ENCODE data around the gene PDE7B.
"Not testable (repeated sequence)": the region's sequence is repeated elsewhere in the genome, so short reads cannot be mapped to it uniquely, and the experiment has no call there.

Gene PDE7B

DNA sequence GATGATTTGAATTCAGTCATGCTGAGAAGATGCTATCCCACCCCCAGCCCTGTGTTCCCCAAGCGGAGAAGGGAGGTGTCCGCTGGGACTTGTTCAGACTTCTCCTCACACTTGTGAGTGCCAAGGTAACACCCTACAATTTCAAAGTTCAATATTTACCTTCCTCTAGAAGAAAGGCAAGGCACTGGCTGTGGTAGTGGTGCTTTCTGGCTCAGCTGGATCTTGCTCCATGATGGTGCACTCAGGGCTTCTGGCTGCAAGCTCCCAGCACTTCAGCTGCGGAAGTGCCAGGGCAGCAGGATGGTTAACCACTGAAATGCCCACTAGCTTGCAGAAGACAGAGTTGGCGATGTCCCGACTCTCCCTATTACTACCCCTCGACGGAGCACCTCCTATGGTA, 263.2 kb downstream of the PDE7B start:
- FAIRE-seq: no peak

DNA sequence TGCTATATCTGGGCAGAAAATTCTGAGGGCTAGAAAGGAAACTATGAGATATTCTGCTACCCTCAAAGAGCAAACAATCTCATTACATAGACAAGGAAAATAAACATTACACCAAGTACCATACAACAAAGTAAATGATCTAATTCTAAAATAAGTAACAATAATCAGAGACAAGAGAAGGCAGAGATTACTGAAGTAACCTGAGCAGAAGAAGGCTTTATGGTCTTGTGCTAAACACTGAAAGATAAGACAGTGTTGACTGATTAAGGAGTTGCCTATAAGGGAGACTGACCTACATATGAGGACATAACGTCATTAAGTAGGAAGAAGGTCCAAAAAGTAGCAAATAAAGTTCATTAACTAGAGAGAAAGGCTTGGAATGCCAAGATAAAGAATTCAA, 264.4 kb downstream of the PDE7B start:
- no peak for FAIRE-seq

DNA sequence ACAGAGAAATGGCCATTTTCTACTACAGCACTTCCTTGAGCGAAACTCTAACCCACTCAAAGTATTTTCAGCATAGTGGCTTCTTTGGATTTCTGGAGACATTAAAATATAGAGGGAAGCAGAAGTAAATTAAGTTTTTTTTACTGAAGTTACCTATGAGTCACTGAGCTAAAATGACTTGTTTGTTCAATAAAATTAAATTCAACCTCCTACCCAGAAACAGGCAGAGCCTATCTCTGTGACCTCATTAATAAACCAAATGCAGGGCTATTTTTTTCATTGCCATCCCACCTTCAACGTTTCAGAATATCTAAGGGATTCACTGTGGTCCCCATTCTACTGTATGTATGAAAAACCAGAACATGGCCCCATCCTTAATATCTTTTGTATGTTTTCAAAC, 265.6 kb downstream of the PDE7B start:
- no peak for FAIRE-seq

DNA sequence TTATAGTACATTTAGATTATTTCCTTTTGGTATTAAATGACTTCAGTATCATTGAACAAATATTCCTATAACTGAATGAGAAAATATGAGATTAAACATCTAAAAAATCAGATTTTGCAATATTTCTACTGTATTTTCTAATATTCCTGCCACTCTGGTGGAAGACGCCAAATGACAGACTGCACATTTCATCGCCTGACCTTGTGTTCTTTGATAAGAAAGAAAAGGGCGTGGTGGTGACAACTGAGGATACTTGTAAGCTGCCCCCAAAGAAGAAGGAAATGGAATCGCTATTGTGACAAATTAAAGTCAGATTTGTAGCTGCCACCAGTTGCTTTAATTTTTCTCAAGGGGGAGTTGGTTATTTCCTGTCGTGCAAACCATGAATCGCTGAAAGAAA, 267.3 kb downstream of the PDE7B start:
- no peak for FAIRE-seq

DNA sequence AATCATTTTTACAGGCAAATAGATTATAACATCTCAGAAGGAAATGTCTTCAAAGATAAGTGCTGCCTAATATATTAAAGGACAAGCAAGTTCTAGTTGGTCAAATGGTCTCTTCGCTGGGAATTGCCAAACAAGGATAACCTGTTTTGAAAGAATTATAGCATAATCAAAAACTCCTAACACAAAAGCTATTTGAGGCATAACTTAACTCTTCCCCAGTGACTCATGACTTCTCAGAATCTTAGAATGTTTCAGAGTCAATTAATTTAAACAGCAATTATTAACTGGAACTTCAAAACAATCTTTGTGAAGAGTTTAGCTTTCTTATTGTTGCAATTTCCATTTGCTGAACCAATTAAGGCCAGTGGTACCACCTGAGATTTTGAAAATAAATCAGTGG, 272.0 kb downstream of the PDE7B start:
- FAIRE-seq: peak; percentile 10

DNA sequence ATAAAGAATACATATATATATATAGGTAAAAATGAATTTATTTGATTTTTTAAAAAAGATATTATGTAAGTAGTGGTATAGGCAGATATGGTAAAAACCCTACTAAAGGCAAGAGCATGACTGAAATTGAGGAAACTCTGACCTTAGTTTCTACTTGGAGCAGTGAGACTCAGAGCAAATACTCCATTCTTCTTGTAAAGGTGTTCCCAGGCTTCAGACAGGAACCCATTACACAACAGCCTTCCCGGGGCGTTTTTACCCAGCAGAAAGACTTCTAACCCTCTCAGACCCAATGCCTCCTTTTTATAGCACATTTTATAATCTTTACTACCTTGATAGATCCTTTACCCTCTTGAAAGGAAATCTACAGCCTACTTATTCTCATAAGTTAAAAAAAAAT, 274.1 kb downstream of the PDE7B start:
- no peak for FAIRE-seq

DNA sequence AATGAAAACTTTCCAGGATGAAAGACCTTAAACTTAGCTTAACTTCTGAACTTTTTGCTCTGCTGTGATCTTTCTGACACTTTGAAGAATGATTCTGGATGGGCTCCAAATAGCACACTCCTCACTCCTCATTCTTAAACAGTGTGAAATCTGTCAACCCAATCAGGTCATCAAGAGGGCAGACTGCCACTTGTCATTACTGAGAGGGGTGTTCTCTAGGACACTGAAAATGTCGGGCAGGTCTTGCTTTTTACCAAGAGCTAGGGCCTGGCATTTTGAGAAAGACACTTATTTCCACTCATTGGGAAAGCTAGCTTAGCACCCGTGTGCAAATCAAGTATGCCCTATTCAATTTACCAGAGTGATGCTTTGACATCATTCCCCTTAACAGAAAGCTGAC, 276.4 kb downstream of the PDE7B start:
- no peak for FAIRE-seq

DNA sequence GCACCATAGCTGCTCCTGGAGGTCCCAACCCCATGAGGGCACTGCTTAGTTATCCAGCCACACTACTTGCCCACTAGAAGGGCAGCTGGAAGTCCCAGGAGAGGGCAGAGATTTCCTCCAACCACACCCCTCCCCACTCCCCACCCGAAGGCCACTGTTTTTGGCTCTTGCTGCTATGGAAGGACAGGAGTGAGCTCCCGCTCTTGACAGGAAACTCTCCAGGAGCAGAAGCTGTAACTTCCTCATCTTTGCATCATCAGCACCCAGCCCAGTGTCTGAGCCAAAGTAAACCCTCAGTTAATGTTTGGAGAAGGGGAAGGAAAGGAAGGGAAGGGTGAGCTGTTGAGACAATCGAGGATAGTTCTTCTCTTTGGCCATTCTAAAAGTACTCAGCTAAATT, 277.9 kb downstream of the PDE7B start:
- no peak for FAIRE-seq

DNA sequence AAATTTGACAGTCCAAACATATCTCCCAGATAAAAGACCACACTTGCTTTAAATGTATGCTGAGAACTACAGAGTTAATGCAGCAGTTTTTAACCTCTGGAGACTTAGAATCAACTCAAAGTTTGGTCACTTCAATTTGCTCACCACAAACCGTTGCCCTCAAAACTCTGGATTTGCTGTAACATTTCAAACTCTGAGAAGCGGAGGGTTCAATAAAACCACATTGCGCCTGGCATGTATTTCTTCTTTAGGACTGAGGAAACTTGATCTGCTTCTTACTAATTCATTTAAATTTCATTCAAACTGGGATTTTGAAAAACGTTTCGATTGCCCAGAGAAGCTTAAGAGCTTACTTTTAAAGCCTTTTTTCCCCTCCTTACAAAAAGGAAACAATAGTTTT, 282.8 kb downstream of the PDE7B start:
- no peak for FAIRE-seq

DNA sequence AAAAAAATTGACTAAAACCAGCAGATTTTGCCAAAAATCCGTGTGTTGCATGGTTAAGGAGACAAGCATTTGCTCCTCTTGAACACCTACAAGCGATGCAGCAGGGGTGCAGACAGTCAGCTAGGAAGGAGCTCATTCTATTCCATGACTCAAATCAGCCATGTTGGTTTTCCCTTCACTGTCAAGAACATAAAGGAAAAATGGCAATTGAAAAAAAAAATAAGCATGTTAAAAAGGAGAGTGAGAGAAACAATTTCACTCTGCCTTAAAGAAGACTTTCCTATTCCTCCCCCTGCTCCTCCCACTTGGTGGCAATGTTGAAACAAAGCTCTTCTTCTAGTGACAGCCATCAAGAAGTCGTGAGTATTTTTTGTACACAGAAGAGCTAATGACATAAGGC, 283.2 kb downstream of the PDE7B start:
- no peak for FAIRE-seq

DNA sequence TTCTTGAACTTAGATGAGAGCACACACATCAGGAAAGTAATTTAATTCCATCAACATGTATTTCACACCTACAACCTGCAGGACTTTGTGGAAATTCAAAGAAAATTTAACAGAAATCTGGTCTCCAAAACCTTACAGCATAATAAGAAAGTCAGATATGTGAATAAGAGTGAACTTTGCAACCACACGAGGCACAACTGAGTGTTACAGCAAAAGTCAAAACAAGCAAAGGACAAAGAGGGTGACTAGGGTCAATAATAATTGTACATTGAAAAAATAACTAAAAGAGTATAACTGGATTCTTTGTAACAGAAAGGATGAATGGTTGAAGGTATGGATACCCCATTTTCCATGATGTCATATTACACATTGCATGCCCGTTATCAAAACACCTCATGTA, 284.8 kb downstream of the PDE7B start:
- no peak for FAIRE-seq

DNA sequence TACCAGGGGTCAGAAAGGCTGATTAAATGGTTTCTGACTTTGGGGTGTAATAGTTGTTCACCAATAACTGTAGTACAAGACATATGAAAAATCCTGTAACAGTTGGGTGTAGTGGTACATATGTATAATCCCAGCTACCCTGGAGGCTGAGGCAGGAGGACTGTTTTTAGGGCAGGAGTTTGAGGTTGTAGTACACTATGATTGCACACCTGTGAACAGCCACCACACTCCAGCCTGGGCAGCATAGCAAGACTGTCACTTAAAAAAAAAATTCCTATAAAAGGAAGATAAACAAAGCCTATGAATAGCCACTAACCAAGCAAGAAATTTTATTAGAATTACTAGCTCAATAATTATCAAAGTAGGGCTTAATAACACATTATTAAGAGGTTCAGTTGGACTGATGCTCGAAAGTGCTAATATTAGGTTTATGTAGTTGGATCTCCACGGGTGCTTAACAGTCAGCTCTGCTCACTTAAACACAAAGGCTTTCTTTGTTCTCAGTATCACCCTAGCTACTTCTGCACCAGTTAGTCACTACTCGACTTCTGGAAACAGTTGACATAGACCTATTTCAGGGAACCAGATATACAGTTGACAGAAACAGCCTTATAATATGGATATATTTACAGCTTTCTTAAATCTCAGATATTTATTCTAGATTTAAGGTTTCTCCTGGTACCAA, 285.6 kb downstream of the PDE7B start:
- FAIRE-seq: no peak

DNA sequence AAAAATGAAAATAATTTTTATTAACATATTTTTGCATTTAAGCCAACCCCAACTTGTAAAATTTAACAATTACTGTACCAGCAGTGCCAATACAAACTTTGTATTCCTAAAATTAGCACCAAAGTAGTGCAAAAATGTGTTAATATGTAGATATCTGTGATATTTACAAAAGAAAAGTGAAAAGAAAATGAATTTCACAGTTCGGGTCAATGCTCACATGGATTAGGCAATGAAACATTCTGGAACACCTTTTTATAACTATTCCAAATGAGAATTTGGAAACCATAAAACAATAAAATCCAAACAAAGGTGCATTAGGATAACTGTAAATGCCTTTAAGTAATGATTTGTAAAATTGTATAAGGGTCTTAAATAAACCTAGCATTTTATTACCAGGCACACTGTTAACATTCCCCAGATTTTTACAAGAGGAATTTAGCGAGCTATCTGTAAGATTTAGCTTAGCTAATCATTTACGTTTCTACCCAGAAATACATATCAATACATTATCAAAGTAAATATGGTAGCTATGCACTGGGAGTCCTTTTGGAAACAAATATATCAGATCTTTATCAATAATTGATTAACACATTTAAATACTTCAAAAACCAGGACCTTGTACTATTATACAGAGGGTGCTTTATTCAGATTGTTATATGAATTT, 286.4 kb downstream of the PDE7B start:
- no peak for FAIRE-seq

DNA sequence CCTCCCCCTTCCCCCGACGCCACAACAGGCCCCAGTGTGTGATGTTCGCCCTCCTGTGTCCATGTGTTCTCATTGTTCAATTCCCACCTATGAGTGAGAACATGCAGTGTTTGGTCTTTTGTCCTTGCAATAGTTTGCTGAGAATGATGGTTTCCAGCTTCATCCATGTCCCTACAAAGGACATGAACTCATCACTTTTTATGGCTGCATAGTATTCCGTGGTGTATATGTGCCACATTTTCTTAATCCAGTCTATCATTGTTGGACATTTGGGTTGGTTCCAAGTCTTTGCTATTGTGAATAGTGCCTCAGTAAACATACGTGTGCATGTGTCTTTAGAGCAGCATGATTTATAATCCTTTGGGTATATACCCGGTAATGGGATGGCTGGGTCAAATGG, 287.6 kb downstream of the PDE7B start:
- FAIRE-seq: not testable (repeated sequence)

DNA sequence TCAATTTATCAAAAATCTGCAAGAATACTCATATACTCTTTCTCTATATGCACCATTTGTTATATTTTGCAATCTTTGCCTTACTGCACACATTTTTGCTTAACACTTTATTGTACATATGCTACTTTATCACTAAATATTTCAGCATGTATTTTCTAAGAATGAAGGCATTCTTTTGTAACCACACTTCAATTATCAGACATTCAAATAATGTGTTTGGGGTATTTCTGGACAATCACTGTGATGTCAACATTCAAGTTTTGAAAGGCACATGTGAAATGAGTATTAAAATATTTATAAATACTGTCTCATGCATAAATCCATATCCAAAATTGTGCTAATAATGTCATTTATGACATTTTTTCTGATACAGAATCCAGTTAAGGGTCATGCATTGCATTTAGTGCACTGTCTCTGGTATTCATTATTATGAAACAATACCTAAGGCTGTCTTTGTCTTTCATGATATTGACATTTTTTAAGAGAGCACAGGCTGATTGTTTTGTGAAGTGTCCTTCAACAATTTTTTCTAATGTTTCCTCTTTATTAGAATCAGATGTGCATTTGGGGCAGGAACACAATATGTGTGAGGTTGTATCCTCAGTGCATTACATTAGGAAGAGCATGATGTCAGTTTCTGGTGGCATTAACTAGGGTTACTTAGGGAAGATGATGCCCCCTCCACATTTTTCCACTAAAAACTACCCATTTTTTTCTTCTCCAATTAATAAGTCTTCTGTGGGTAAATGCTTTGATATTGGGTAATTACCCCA, 292.9 kb downstream of the PDE7B start:
- FAIRE-seq: no peak

DNA sequence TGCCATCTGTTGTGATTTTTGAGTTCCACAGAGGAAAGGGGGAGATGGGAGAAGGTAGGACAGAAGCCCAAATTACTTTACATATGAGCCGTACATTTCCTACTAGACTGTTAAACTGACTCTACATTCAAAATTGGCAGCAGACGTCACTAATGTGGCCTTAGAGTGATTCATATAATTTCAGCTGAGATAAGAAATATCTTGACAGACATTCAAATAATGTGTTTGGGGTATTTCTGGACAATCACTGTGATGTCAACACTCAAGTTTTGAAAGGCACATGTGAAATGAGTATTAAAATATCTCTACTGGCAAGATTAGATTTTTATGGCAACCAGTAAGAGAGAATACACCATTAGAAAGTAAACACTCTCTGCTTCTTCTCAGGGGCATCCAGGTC, 294.6 kb downstream of the PDE7B start:
- no peak for FAIRE-seq

DNA sequence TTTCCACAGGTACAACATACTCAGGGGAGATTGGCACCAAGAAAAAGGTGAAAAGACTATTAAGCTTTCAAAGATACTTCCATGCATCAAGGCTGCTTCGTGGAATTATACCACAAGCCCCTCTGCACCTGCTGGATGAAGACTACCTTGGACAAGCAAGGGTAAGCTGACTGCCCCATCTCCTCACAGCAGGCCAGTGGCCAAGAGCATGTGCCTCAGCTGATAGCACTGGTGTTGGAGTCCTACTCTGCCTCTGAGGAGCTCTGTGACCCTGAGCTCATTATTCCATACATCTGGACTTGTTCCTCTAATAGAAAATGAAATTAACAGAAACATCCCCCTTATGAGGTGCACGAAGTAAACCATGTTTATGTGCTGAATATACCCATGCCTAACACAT, 295.8 kb downstream of the PDE7B start:
- FAIRE-seq: no peak

DNA sequence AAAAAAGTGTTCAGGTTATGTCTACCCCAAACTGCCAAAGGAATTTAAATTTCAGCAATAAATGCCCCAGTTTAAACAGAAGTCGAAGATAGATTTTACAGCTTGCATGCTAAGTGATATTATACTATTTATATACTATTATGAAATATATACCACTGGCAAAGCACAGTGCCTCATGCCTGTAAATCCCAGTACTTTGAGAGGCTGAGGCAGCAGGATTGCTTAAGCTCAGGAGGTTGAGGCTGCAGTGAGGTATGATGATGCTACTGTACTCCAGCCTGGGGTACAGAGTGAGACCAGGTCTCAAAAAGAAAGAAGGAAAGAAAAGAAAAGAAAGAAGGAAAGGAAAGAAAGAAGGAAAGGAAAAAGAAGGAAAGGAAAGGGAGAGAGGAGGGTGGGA, 296.6 kb downstream of the PDE7B start:
- FAIRE-seq: no peak

DNA sequence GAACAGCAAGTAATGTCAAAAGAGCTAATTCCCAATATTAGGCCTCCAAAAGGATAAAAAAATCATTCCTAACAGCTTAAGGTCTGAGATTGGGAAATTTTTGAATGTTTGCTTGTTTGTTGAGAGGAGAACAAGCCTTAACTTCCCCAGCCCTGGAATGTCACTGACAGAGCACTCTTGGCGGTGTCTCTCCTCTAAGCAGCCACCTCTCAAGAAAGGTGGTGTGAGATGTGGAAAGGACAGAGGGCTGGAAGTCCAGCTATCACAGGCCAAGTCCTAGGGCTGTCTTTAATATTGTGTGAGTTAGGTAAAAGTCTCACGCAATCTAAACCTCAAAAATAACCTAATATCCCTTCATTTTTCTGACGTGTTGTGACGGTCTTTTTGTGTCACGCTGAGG, 297.0 kb downstream of the PDE7B start:
- FAIRE-seq: no peak

DNA sequence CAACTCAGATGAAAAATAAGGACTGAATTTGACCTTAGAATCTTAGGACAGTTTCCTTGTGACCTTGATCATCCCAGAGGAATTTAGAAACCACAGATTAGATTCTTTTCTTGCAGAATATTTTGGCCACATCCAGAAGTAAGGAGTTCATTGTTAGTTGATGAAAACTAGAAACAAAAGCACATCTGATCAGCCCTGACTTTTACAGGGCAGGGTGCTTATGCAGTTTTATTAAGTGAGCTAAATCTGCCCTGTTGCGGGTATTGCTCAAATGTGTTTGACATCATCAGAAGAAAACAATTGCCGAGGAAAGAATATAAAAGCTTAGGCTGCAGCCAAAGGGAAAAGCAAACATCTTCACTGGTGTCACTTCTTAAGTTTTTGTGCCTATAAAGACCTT, 297.8 kb downstream of the PDE7B start:
- no peak for FAIRE-seq

DNA sequence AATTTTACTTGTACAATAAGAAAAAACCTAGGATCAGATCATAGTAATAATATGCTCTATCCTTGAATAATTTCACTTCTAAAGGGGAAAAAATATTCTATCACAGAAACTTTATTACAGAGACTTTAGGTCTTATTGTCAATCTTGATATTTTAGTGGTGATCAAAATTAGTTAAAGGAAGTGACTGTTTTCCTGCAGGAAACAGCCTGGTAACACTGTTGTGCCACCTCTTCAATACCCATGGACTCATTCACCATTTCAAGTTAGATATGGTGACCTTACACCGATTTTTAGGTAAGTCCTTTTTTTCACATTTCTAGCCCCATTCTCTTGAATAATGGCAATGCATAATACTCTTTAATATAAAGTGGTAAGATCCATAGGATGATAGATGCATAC, 299.5 kb downstream of the PDE7B start:
- FAIRE-seq: no peak

DNA sequence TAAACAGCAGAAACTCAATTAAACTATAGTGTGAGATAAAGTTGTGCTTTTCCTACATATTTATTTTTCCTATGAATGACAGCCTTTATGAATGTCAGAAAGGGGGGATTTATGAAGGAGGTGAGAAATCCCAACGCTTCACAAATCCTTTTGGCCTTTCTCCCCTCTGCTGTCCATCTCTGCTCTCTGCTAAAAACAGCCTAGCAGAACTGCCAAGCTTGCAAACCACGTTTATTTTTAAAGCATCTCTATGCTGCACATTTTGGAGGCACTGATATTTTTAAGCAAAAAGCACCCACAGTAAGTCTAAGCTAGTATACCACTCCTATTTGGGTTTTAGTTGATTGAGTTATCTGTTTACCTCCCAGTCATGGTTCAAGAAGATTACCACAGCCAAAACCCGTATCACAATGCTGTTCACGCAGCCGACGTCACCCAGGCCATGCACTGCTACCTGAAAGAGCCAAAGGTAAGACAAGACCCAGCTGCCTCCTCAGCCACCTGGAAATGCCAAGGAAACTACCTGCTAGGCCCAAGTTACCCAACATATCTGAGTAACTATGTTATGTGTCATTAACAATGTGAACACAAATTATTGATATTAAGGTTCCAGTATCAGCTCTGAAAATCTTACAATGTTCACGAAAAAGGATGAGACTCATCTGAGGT, 302.3 kb downstream of the PDE7B start:
- no peak for FAIRE-seq

DNA sequence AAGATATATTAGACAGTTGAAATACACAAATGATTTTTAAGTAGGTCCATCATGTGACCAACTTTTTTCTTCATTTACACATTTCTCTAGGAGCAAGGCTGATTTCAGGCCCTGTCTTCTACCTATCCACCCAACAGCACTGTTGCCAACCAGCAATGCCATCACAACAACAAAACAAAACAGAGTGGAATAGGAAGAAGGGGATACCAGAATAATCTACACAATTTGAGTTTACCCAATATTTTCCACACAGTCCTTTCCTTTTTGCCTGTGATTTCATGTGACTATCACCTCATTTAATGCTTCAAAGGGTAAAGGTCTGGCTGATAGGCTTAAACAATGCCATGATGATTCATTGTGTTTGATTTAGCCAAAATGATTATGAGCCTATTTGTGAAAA, 303.7 kb downstream of the PDE7B start:
- no peak for FAIRE-seq

DNA sequence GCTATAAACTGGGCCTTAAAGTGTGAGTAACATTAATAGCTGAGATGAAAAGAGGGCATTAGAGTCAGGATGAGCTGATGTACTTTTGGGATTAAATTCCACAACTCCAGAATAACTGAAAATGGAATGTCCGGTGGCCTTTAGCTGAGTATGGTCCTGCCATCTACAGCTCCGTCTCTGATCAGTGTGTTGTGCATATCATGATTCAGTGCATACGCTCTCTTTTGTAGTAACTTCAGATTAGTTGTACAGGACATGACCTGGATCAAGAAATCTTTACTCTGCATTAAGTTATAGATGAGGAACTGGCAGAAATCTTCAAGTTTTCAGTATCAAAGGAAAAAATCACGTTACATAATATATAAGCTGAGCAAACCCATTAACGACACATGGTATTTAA, 306.2 kb downstream of the PDE7B start:
- no peak for FAIRE-seq

All from colon (tissue), 2 donors.